AG04449 (cell line): Measurements from ENCODE around the gene CDCA5.

Experiments used
- CTCF ChIA-PET: fragments of 350-600 bp; formaldehyde crosslinking; extraction: SDS; loops from one replicate; lab custom pipeline; 2021; ENCODE audit warnings: antibody characterized with exemption; lab: Yijun Ruan, JAX
- POLR2A ChIA-PET: fragments of 400-600, 350-600 bp; formaldehyde crosslinking; extraction: SDS; loops from one replicate; lab custom pipeline; 2020; ENCODE audit warnings: antibody characterized with exemption, inconsistent platforms; lab: Yijun Ruan, JAX
- DNase-seq: peaks from one replicate; pipeline ENCODE4 v3.0.0-alpha.2; 2010; ENCODE audit warnings: low read depth, low spot score
- H3K4me3 ChIP-seq: 2 replicates; pipeline ENCODE4 v1.5.1; 2011; ENCODE audit warnings: low read depth, mild to moderate bottlenecking, control low read depth, low read length
- CTCF ChIP-seq: IDR thresholded peaks from one replicate; pipeline ENCODE4 v1.5.1; 2011; ENCODE audit warnings: mild to moderate bottlenecking, moderate library complexity, low read length, control low read depth, inconsistent platforms; ENCODE audit not compliant: insufficient read depth; ENCODE audit errors: missing control alignments

The CDCA5 gene

GRCh38 chr11:65130631-65131416, 47.0 kb upstream of the CDCA5 start:
- H3K4me3 ChIP-seq, result no peak overlapping the region
- no peak for DNase-seq
- ChIA-PET CTCF (interaction anchor here (0.8 to 1.8 kb wide), 7 partner anchors 8 to 51 kb away, joined by 3 to 5 read pairs (median 3); partner anchors contain the start of genes CAPN1, MRPL49, TM7SF2 and ZNHIT2), POLR2A (interaction anchor here (2.4 kb wide), 1 partner anchor 9 kb away, joined by 12 read pairs; the partner anchor contains the start of genes FAU and MRPL49)
- no peak for TF ChIP-seq CTCF

DNA sequence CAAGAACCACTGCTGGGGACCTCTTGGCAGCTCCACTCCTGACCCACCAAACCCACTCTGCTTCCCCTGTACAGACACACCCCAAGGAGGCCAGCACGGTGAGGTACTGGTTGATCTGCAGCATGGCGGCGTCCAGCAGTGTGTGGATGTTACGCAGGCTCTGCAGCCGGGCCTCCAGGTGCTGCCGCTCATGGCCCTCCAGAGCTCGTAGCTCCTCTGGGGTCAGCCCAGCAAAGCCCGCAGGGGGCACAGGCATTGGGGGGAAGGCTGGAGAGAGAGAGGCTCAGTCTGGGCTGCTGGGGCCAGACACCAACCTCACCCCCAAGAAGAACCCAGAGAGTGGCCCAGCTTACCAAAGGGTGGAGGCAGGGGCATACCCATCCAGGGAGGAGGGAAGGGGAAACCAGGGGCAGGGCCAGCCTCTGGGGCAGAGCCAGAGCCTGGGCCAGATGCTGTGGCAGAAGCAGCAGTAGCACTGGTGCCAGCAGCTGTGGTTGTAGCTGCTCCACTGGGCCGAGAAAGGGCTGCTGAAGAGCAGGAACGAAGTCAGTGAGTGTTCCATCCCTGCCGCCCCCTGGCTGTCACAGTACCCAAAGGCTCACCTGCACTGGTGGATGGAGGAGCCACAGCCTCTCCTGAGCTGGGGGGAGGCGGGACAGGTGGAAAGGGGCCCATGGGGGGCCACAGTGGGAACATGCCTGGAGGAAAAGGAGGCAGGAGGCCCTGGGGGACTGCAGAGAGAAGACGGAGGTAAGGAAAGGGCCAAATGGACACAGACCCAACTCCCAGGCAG, 46.0 kb upstream of the CDCA5 start:
- POLR2A ChIA-PET, result interaction anchor here (2.4 kb wide), 1 partner anchor 8 kb away, joined by 12 read pairs; the partner anchor contains the start of genes FAU and MRPL49
- DNase-seq, result no peak
- TF ChIP-seq CTCF, result no peak
- CTCF ChIA-PET, result interaction anchor here (0.7 to 1.6 kb wide), 4 partner anchors 9 to 19 kb away, joined by 3 to 6 read pairs (median 4); partner anchors contain the start of genes TM7SF2 and ZNHIT2
- H3K4me3 ChIP-seq, result no peak overlapping the region

GRCh38 chr11:65128182-65129145, 44.6 kb upstream of the CDCA5 start:
- CTCF ChIA-PET, result interaction anchor here (1.3 to 1.9 kb wide), 4 partner anchors 11 to 114 kb away, joined by 3 to 11 read pairs (median 5); partner anchors contain the start of genes ARL2, TM7SF2 and ZNHIT2
- TF ChIP-seq CTCF, result no peak
- no peak for DNase-seq
- no peak overlapping the region for H3K4me3 ChIP-seq
- POLR2A ChIA-PET, result interaction anchor here (0.6 kb wide), 1 partner anchor 334 kb away, joined by 3 read pairs; no protein-coding TSS in a partner anchor

DNA sequence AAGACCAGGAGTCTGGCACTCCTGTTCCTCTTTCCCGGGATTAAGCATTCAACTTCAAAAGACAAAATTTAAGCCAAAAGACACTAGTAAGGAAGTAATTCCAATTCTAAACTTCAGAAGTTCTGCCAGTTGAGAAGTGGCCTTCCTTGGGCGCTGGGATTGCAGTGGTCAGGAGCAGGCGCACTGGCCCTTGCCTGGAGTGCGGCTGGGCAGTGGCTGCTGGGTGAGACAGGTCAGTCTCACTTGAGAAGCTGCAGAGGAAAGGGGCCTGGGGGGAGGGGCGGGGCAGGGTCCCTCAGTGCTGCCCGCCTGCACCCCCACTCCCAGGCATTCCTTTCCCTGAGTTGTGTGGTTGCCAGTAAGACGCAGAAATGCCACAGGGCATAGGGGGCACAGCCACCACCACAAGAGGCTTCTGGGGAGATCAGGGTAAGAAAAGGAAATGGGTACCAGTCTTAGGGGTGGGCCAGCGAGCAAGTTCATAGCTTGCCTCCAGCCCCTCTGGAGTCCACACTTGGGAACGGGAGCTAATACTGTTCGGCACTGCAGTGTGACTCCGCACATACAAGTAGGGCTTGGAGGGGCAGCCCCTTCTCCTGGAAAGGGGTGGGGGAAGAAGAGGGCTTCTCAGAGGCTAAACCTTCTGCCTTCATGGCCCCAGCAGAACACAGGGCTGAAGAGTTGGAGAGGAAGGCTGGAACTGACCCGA, 43.8 kb upstream of the CDCA5 start:
- TF ChIP-seq CTCF, result no peak
- DNase-seq, result no peak
- ChIA-PET POLR2A (interaction anchor here (0.6 kb wide), 1 partner anchor 63 kb away, joined by 3 read pairs; no protein-coding TSS in a partner anchor), CTCF (interaction anchor here (1.0 to 1.9 kb wide), 4 partner anchors 10 to 113 kb away, joined by 3 to 11 read pairs (median 4); partner anchors contain the start of genes ARL2, TM7SF2 and ZNHIT2)
- no peak overlapping the region for H3K4me3 ChIP-seq
